HepG2 (cell line): Measurements from ENCODE around the gene CAPN12. TPM values are rescaled to one million over a fixed set of nuclear protein-coding genes. Genes with fewer than 3 reads are reported as not detected.
A peak's percentile ranks its signal among the peaks of the same experiment; 100 is the strongest.

ENCODE experiments used
- ARID5B ChIP-seq: IDR thresholded peaks from 2 replicates; pipeline ENCODE4 v1.4.0; 2020; ENCODE audit warnings: mild to moderate bottlenecking, missing genetic modification reagents
- ATF1 ChIP-seq: IDR thresholded peaks from 2 replicates; pipeline ENCODE4 v1.6.1; 2016; ENCODE audit warnings: mild to moderate bottlenecking, control low read depth
- HMG20B ChIP-seq: conservative IDR thresholded peaks from 2 replicates; pipeline ENCODE4 v1.6.1; 2016; ENCODE audit warnings: missing genetic modification reagents, missing compliant biosample characterization
- HOXA9 ChIP-seq: sonication (generic); formaldehyde crosslinking; IDR thresholded peaks from 2 replicates; pipeline ENCODE4 v1.8.1; 2022; ENCODE audit warnings: missing genetic modification reagents, mild to moderate bottlenecking, moderate library complexity, borderline replicate concordance
- LCORL ChIP-seq, 2 experiments: fragments of 450-650 bp in 1 of 2; sonication (generic) in 1 of 2; formaldehyde crosslinking in 1 of 2; IDR thresholded peaks; 2 replicates each; pipeline versions ENCODE4 v1.5.0 to v1.6.1; 2017 to 2020; ENCODE audit warnings: antibody characterized with exemption in 1 of 2, missing genetic modification reagents in 1 of 2
- XRCC5 ChIP-seq: fragments of 200-400 bp; formaldehyde crosslinking; optimal IDR thresholded peaks from 2 replicates; pipeline ENCODE3; 2017; ENCODE audit warnings: mild to moderate bottlenecking, low read length
- ZBTB10 ChIP-seq: sonication (generic); formaldehyde crosslinking; IDR thresholded peaks from 2 replicates; pipeline ENCODE4 v1.4.0; 2020; ENCODE audit warnings: missing genetic modification reagents, borderline replicate concordance
- ZMYM4 ChIP-seq: sonication (generic); formaldehyde crosslinking; IDR thresholded peaks from 2 replicates; pipeline ENCODE4 v1.8.1; 2023; ENCODE audit warnings: mild to moderate bottlenecking, missing genetic modification reagents
- ZNF44 ChIP-seq: sonication (generic); formaldehyde crosslinking; IDR thresholded peaks from 2 replicates; pipeline ENCODE4 v1.5.1; 2020; ENCODE audit warnings: mild to moderate bottlenecking, missing genetic modification reagents
- ZSCAN9 ChIP-seq: IDR thresholded peaks from 2 replicates; pipeline ENCODE4 v1.6.1; 2016; ENCODE audit warnings: borderline replicate concordance
- polyA plus RNA-seq, 8 experiments: library from polyadenylated mRNA; depleted of rRNA in 3 of 8; stranded (reverse) in 7 of 8; unstranded in 1 of 8; fragments of >200 nt; fragmentation: Illumina TruSeq in 4 of 8; extraction: Trizol in 4 of 8; gene quantifications; 2 replicates each; pipeline versions ENCODE4 v1.2.1 to v1.2.3, GENCODE V29; 2011 to 2016; ENCODE audit warnings: low read depth in 4 of 8, missing spikeins in 1 of 8, mixed read lengths in 1 of 8; ENCODE audit not compliant: insufficient read depth in 1 of 8
- total RNA-seq, 5 experiments: library from RNA; depleted of rRNA; stranded (reverse); fragments of >200 nt; fragmentation: Illumina TruSeq; extraction: Trizol; gene quantifications; 2 replicates each; pipeline ENCODE4 v1.2.3, GENCODE V29; 2016; ENCODE audit warnings: low read depth in 1 of 5

The CAPN12 gene
- total and polyA plus RNA-seq, 2 of the 13 experiments (the other 11 are each of a cell fraction or from before 2014, with no cell fraction given) = 1.6 to 13.6 TPM

GRCh38 chr19:38700902-38701454 lies 43.3 kb downstream of the CAPN12 start (continued):
- peak; percentile 53; the same call in 1 of the 2 replicates for TF ChIP-seq ARID5B (CRISPR knock-in tag)
- no peak for TF ChIP-seq LCORL (IDR thresholded peaks at IDR 0.05)
- no peak; the same call in 1 of the 2 replicates for TF ChIP-seq LCORL (CRISPR knock-in tag; IDR thresholded peaks at IDR 0.05)
- TF ChIP-seq ATF1 = no peak
- no peak for TF ChIP-seq HOXA9 (CRISPR knock-in tag)
- TF ChIP-seq ZBTB10 = peak; percentile 43; the same call in 1 of the 2 replicates
- TF ChIP-seq HMG20B = peak; percentile 67; the same call in 1 of the 2 replicates
- 0 out of 2 replicates have a peak, but pooled peaks have one; percentile 23 for TF ChIP-seq ZNF44 (CRISPR knock-in tag)
- no peak for TF ChIP-seq ZSCAN9 (CRISPR knock-in tag)
- TF ChIP-seq XRCC5 = peak; percentile 14
- TF ChIP-seq ZMYM4 = 0 out of 2 replicates have a peak, but pooled peaks have one; percentile 6
